Thyroid gland (tissue), 4 donors: Measurements from ENCODE around the gene NPEPPS.
"Not testable (repeated sequence)": the region's sequence is repeated elsewhere in the genome, so short reads cannot be mapped to it uniquely, and the experiment has no call there.

Experiments used
- POLR2A ChIP-seq, 2 donors: fragments of 450-650 bp; IDR thresholded peaks; one replicate each; pipeline ENCODE4 v1.6.1; 2017; ENCODE audit warnings: antibody characterized with exemption in 2 of 2, mild to moderate bottlenecking in 2 of 2, moderate library complexity in 1 of 2
- TF ChIP-seq, protein P1 (sequence below), 6 experiments: fragments of 200-600 bp in 3 of 6; fragments of 450-650 bp in 3 of 6; sonication (generic) in 3 of 6; IDR thresholded peaks; one replicate each; pipeline ENCODE4 v1.5.1; 2016 to 2019; ENCODE audit warnings: antibody characterized with exemption in 6 of 6, mild to moderate bottlenecking in 2 of 6, inconsistent platforms in 1 of 6, moderate library complexity in 1 of 6

DNA sequence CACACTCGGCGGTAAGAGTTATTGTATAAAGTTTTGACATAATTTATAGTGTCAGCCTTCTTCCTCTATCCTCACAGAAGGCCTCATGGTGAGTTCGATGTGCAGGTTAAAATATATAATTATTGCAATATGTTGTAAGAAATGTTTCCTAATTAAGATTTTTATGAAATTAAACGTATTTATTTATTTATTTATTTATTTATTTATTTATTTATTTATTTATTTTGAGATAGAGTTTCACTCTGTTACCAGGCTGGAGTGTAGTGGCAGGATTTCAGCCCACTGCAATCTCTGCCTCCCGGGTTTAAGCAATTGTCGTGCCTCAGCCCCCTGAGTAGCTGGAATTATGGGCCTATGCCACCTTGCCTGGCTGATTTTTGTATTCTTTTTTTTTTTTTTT is 13.4 kb downstream of the NPEPPS start:
- TF ChIP-seq, protein P1, sequence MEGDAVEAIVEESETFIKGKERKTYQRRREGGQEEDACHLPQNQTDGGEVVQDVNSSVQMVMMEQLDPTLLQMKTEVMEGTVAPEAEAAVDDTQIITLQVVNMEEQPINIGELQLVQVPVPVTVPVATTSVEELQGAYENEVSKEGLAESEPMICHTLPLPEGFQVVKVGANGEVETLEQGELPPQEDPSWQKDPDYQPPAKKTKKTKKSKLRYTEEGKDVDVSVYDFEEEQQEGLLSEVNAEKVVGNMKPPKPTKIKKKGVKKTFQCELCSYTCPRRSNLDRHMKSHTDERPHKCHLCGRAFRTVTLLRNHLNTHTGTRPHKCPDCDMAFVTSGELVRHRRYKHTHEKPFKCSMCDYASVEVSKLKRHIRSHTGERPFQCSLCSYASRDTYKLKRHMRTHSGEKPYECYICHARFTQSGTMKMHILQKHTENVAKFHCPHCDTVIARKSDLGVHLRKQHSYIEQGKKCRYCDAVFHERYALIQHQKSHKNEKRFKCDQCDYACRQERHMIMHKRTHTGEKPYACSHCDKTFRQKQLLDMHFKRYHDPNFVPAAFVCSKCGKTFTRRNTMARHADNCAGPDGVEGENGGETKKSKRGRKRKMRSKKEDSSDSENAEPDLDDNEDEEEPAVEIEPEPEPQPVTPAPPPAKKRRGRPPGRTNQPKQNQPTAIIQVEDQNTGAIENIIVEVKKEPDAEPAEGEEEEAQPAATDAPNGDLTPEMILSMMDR (IDR thresholded peaks at IDR 0.05) = not testable (repeated sequence)
- not testable (repeated sequence) for TF ChIP-seq POLR2A (IDR thresholded peaks at IDR 0.05)
